Stimulated activated effector memory CD8-positive, alpha-beta T cell treated with anti-CD3 and anti-CD28 coated beads, Interleukin-12 subunit alpha, Interleukin-12 subunit beta, amount 100 ng/mL, for 72 hours (primary cell): ENCODE measurements around the gene ELAVL1.
A peak's percentile ranks its signal among the peaks of the same experiment; 100 is the strongest.

Experiments
- ATAC-seq: fragments of 150-1000 bp; cut with Tn5 transposase; 2 replicates; pipeline ENCODE4 v1.10.0; 2021
- DNase-seq, 2 donors: peaks; one replicate each; pipeline ENCODE4 v3.0.0; 2021 to 2022; ENCODE audit warnings: low spot score in 2 of 2
- H3K27ac Mint-ChIP-seq: one replicate; pipeline ENCODE4 v1.8.0; 2022; ENCODE audit warnings: mild to moderate bottlenecking, mixed read lengths
- H3K36me3 Mint-ChIP-seq: one replicate; pipeline ENCODE4 v1.8.0; 2022; ENCODE audit warnings: mild to moderate bottlenecking, mixed read lengths
- H3K4me1 Mint-ChIP-seq: one replicate; pipeline ENCODE4 v1.8.0; 2022; ENCODE audit warnings: mixed read lengths
- H3K4me3 Mint-ChIP-seq: one replicate; pipeline ENCODE4 v1.8.0; 2022; ENCODE audit warnings: mild to moderate bottlenecking, mixed read lengths
- H3K9me3 Mint-ChIP-seq: one replicate; pipeline ENCODE4 v1.8.0; 2022; ENCODE audit warnings: mixed read lengths

ELAVL1 gene

GRCh38 chr19:7928741-7929701 is 76.4 kb downstream of the ELAVL1 start:
- peaks cover 52% of the 10 kb centered on the region for H3K36me3 Mint-ChIP-seq
- H3K9me3 Mint-ChIP-seq, result no peaks in the 10 kb centered on the region
- peaks cover 37% of the 10 kb centered on the region for H3K4me1 Mint-ChIP-seq
- H3K4me3 Mint-ChIP-seq, result no peak overlapping the region
- peak overlapping the region; percentile 84 for H3K27ac Mint-ChIP-seq
- DNase-seq (peak; percentile 54 to 84), ATAC-seq (peak; percentile 56)

- Mint-ChIP-seq H3K9me3 (no peaks in the 10 kb centered on the region), H3K4me3 (no peak overlapping the region), H3K4me1 (peaks cover 37% of the 10 kb centered on the region), H3K27ac (peak overlapping the region; percentile 84), H3K36me3 (peaks cover 46% of the 10 kb centered on the region)
- ATAC-seq (no peak), DNase-seq (no peak)
Observed at GRCh38 chr19:7928334-7928706, 77.1 kb downstream of the ELAVL1 start.

GRCh38 chr19:7927605-7928333 is 77.7 kb downstream of the ELAVL1 start:
- peaks cover 51% of the 10 kb centered on the region for H3K36me3 Mint-ChIP-seq
- no peak overlapping the region for H3K4me3 Mint-ChIP-seq

GRCh38 chr19:7926727-7927604 is 78.5 kb downstream of the ELAVL1 start:
- peak overlapping the region; percentile 56 for H3K4me3 Mint-ChIP-seq
- no peak for ATAC-seq
- no peak for DNase-seq
- H3K4me1 Mint-ChIP-seq, result peaks cover 40% of the 10 kb centered on the region
- peaks cover 51% of the 10 kb centered on the region for H3K36me3 Mint-ChIP-seq
- peak overlapping the region; percentile 54 for H3K27ac Mint-ChIP-seq
- H3K9me3 Mint-ChIP-seq, result no peaks in the 10 kb centered on the region

More at GRCh38 chr19:7927605-7928333, 77.7 kb downstream of the ELAVL1 start:
- DNase-seq (no peak), ATAC-seq (no peak)
- Mint-ChIP-seq H3K4me1 (peaks cover 37% of the 10 kb centered on the region), H3K27ac (peak overlapping the region; percentile 84), H3K9me3 (no peaks in the 10 kb centered on the region)

GRCh38 chr19:7926021-7926726 is 79.3 kb downstream of the ELAVL1 start, which contains the start of gene CTXN1:
CTXN1 (minus strand) TSS chr19:7926135; CDS start chr19:7925538, 597 bp downstream.
- peak within 1 kb of the TSS; percentile 64 for H3K4me3 Mint-ChIP-seq
- ATAC-seq (peak; percentile 60), DNase-seq (peak; percentile 77 to 83)
- H3K4me1 Mint-ChIP-seq, result peaks cover 48% of the 10 kb centered on the region
- H3K27ac Mint-ChIP-seq, result peak within 1 kb of the TSS; percentile 67
- peaks cover 54% of the 10 kb centered on the region for H3K36me3 Mint-ChIP-seq
- H3K9me3 Mint-ChIP-seq, result no peaks in the 10 kb centered on the region

GRCh38 chr19:7925171-7925851 is 80.1 kb downstream of the ELAVL1 start:
- ATAC-seq, result peak; percentile 65
- peaks cover 54% of the 10 kb centered on the region for H3K4me1 Mint-ChIP-seq
- no peaks in the 10 kb centered on the region for H3K9me3 Mint-ChIP-seq
- peak overlapping the region; percentile 64 for H3K4me3 Mint-ChIP-seq
- peak overlapping the region; percentile 67 for H3K27ac Mint-ChIP-seq
- H3K36me3 Mint-ChIP-seq, result peaks cover 52% of the 10 kb centered on the region
- peak; percentile 74 to 90 for DNase-seq

- peak overlapping the region; percentile 67 for H3K27ac Mint-ChIP-seq
- DNase-seq (no peak), ATAC-seq (no peak)
- peaks cover 46% of the 10 kb centered on the region for H3K36me3 Mint-ChIP-seq
- H3K4me3 Mint-ChIP-seq, result peak overlapping the region; percentile 64
- H3K9me3 Mint-ChIP-seq, result no peaks in the 10 kb centered on the region
- H3K4me1 Mint-ChIP-seq, result peaks cover 54% of the 10 kb centered on the region
Observed at GRCh38 chr19:7924651-7925170, 80.7 kb downstream of the ELAVL1 start.

GRCh38 chr19:7924241-7924640 is 81.2 kb downstream of the ELAVL1 start:
- H3K4me1 Mint-ChIP-seq, result peaks cover 54% of the 10 kb centered on the region
- DNase-seq (no peak), ATAC-seq (no peak)
- peak overlapping the region; percentile 63 for H3K27ac Mint-ChIP-seq
- H3K9me3 Mint-ChIP-seq, result no peaks in the 10 kb centered on the region
- H3K4me3 Mint-ChIP-seq, result peak overlapping the region; percentile 64
- H3K36me3 Mint-ChIP-seq, result peaks cover 42% of the 10 kb centered on the region

- Mint-ChIP-seq H3K27ac (peak overlapping the region; percentile 63), H3K4me3 (peak overlapping the region; percentile 64), H3K4me1 (peaks cover 48% of the 10 kb centered on the region), H3K36me3 (peaks cover 36% of the 10 kb centered on the region), H3K9me3 (no peaks in the 10 kb centered on the region)
- no peak for DNase-seq
- ATAC-seq, result no peak
Observed at GRCh38 chr19:7923295-7924191, 81.9 kb downstream of the ELAVL1 start.

- Mint-ChIP-seq H3K36me3 (peaks cover 36% of the 10 kb centered on the region), H3K27ac (peak overlapping the region; percentile 58), H3K9me3 (no peaks in the 10 kb centered on the region), H3K4me3 (no peak overlapping the region), H3K4me1 (peaks cover 46% of the 10 kb centered on the region)
- no peak for DNase-seq
- no peak for ATAC-seq
Observed at GRCh38 chr19:7922836-7923195, 82.6 kb downstream of the ELAVL1 start.

GRCh38 chr19:7921967-7922835 is 83.2 kb downstream of the ELAVL1 start:
- peak overlapping the region; percentile 85 for H3K4me3 Mint-ChIP-seq
- peaks cover 48% of the 10 kb centered on the region for H3K4me1 Mint-ChIP-seq
- peaks cover 36% of the 10 kb centered on the region for H3K36me3 Mint-ChIP-seq
- ATAC-seq (no peak), DNase-seq (no peak)
- H3K27ac Mint-ChIP-seq, result no peak overlapping the region
- H3K9me3 Mint-ChIP-seq, result no peaks in the 10 kb centered on the region

- ATAC-seq (no peak), DNase-seq (no peak)
- peak overlapping the region; percentile 67 for H3K27ac Mint-ChIP-seq
- H3K4me3 Mint-ChIP-seq, result peak overlapping the region; percentile 85
- no peaks in the 10 kb centered on the region for H3K9me3 Mint-ChIP-seq
- peaks cover 47% of the 10 kb centered on the region for H3K4me1 Mint-ChIP-seq
- H3K36me3 Mint-ChIP-seq, result peaks cover 32% of the 10 kb centered on the region
Observed at GRCh38 chr19:7921302-7921966, 84.0 kb downstream of the ELAVL1 start.
